Ovary (tissue), 9 donors: Measurements from ENCODE around the gene OPA1. TPM values are rescaled to one million over a fixed set of nuclear protein-coding genes. Genes with fewer than 3 reads are reported as not detected.

Source experiments
- DNase-seq, 5 donors: peaks; one replicate each; pipeline ENCODE4 v3.0.0-alpha.2; 2019 to 2020
- H3K27ac ChIP-seq, 2 donors: fragments of 200-600 bp; one replicate each; pipeline versions ENCODE4 v1.5.1 to v1.8.0; 2019 to 2022
- H3K27me3 ChIP-seq: fragments of 200-600 bp; one replicate; pipeline ENCODE4 v1.8.0; 2022
- H3K36me3 ChIP-seq: fragments of 200-600 bp; sonication (generic); one replicate; pipeline ENCODE4 v1.5.1; 2019
- H3K4me1 ChIP-seq: one replicate; pipeline ENCODE4 v1.8.1; 2013; ENCODE audit warnings: mild to moderate bottlenecking, moderate library complexity; ENCODE audit not compliant: insufficient read depth
- H3K4me3 ChIP-seq: fragments of 200-600 bp; sonication (generic); one replicate; pipeline ENCODE4 v1.5.1; 2017
- H3K9me3 ChIP-seq, 2 donors: fragments of 200-600 bp in 1 of 2; sonication (generic) in 1 of 2; one replicate each; pipeline versions ENCODE4 v1.5.1 to v1.8.1; 2013 to 2019; ENCODE audit warnings: mild to moderate bottlenecking in 1 of 2, moderate library complexity in 1 of 2
- CTCF ChIP-seq, 3 donors: fragments of 450-650 bp in 2 of 3; fragments of 200-600 bp in 1 of 3; IDR thresholded peaks; one replicate each; pipeline versions ENCODE4 v1.5.1 to v1.8.0; 2016 to 2022; ENCODE audit warnings: antibody characterized with exemption in 3 of 3, mild to moderate bottlenecking in 1 of 3
- EP300 ChIP-seq: sonication (generic); formaldehyde crosslinking; IDR thresholded peaks from one replicate; pipeline ENCODE4 v1.6.1; 2017; ENCODE audit warnings: antibody characterized with exemption
- POLR2A ChIP-seq: fragments of 450-650 bp; IDR thresholded peaks from one replicate; pipeline ENCODE4 v1.6.1; 2017; ENCODE audit warnings: antibody characterized with exemption, mild to moderate bottlenecking, moderate library complexity
- WGBS, 3 donors: extraction: QIAGEN DNeasy Blood & Tissue Kit in 1 of 3; methylation state at CpG; one replicate each; pipeline versions ENCODE4 v1.1.5 to v1.1.7; 2013 to 2017; 5-methylcytosine and 5-hydroxymethylcytosine counted together
- intact Hi-C, 4 donors: fragments of 100-400 bp; cut with DNase I; formaldehyde crosslinking; loops; one replicate each; pipeline versions ENCODE4 v1.11.0 to v1.15.1; 2022 to 2023
- polyA plus RNA-seq, 2 donors: library from polyadenylated mRNA; stranded (reverse); fragments of 200-250 nt in 1 of 2; fragments of 350-450 nt in 1 of 2; fragmentation: Illumina TruSeq in 1 of 2; extraction: RNeasy Lipid Tissue Mini Kit (QIAGEN cat#74804) in 1 of 2; gene quantifications; one replicate each; pipeline ENCODE4 v1.2.3, GENCODE V29; 2013 to 2014
- total RNA-seq, 7 donors: library from RNA; depleted of rRNA in 2 of 7; stranded (reverse); fragments of >200 nt in 2 of 7; fragmentation: NEBNext Ultra II Directional in 3 of 7; extraction: Animal tissue kit (Norgen Biotek cat#: 25700) in 3 of 7; gene quantifications; one replicate each; pipeline versions ENCODE4 v1.1.0 to v1.2.4, GENCODE V29; 2016 to 2023
- donor health status: DM: no; HTN: no; CAD: no; lungs with moderate emphysema.
- donor health status: DM: no; HTN: no; CAD: no.
- donor health status: Bipolar disorder and iron deficiency.
- donor health status: DM: yes; HTN: yes; CAD: no.
- donor health status: DM: no; HTN: no; CAD: no.
- donor health status: DM: yes; HTN: yes; CAD: no.

The OPA1 gene
- total and polyA plus RNA-seq, 9 donors = 14.4 to 50.4 (median 33.7) TPM

GRCh38 chr3:193716150-193716549 is 123.1 kb downstream of the OPA1 start:
- DNase-seq = no peak
- H3K4me3 ChIP-seq = no peak overlapping the region
- H3K27ac ChIP-seq = no peak overlapping the region
- TF ChIP-seq POLR2A (no peak), CTCF (IDR thresholded peaks at IDR 0.05) (no peak), EP300 (no peak)
- 83 to 90% (median 86%) methylated on average over 4 of the region's 4 CpGs for WGBS, 3 donors
- intact Hi-C loops = no loop called here
- no peaks in the 10 kb centered on the region for H3K36me3 ChIP-seq
- peaks cover 0 to 3% of the 10 kb centered on the region in 2 donors for H3K9me3 ChIP-seq
- peaks cover 2% of the 10 kb centered on the region for H3K4me1 ChIP-seq
- no peaks in the 10 kb centered on the region for H3K27me3 ChIP-seq

GRCh38 chr3:193719735-193720134 is 126.7 kb downstream of the OPA1 start:
- intact Hi-C loops = no loop called here
- TF ChIP-seq CTCF (IDR thresholded peaks at IDR 0.05) = no peak
- no peak for DNase-seq
- Histone ChIP-seq H3K4me1 (no peaks in the 10 kb centered on the region), H3K9me3 (peaks cover 0 to 3% of the 10 kb centered on the region in 2 donors), H3K27me3 (no peaks in the 10 kb centered on the region), H3K4me3 (no peak overlapping the region), H3K27ac (no peak overlapping the region), H3K36me3 (no peaks in the 10 kb centered on the region)
- 71 to 93% (median 88%) methylated on average over 7 of the region's 7 CpGs for WGBS, 3 donors

- DNase-seq = no peak
- WGBS, 3 donors = 95 to 97% (median 95%) methylated on average over 3 of the region's 3 CpGs
- H3K27ac ChIP-seq = no peak overlapping the region
- H3K9me3 ChIP-seq = peaks cover 0 to under 1% of the 10 kb centered on the region in 2 donors
- H3K27me3 ChIP-seq = no peaks in the 10 kb centered on the region
- intact Hi-C loops = no loop called here
- no peaks in the 10 kb centered on the region for H3K36me3 ChIP-seq
- H3K4me1 ChIP-seq = no peaks in the 10 kb centered on the region
- TF ChIP-seq CTCF (IDR thresholded peaks at IDR 0.05) (no peak), POLR2A (no peak), EP300 (no peak)
- no peak overlapping the region for H3K4me3 ChIP-seq
These were observed 127.2 kb downstream of the OPA1 start for GRCh38 chr3:193720169-193720568.

GRCh38 chr3:193722566-193722965 is 129.6 kb downstream of the OPA1 start:
- no peak for DNase-seq
- Histone ChIP-seq H3K27ac (no peak overlapping the region), H3K27me3 (no peaks in the 10 kb centered on the region), H3K4me1 (no peaks in the 10 kb centered on the region), H3K36me3 (no peaks in the 10 kb centered on the region), H3K4me3 (no peak overlapping the region), H3K9me3 (no peaks in the 10 kb centered on the region)
- intact Hi-C loops = no loop called here
- 75 to 81% (median 79%) methylated on average over 3 of the region's 3 CpGs for WGBS, 3 donors
- TF ChIP-seq EP300 = no peak
- no peak for TF ChIP-seq POLR2A
- TF ChIP-seq CTCF (IDR thresholded peaks at IDR 0.05) = no peak

GRCh38 chr3:193727089-193727488 is 134.1 kb downstream of the OPA1 start:
- H3K9me3 ChIP-seq = no peaks in the 10 kb centered on the region
- H3K36me3 ChIP-seq = no peaks in the 10 kb centered on the region
- H3K4me1 ChIP-seq = no peaks in the 10 kb centered on the region
- no peak for DNase-seq
- intact Hi-C loops = no loop called here
- TF ChIP-seq POLR2A = no peak
- no peak for TF ChIP-seq EP300
- no peak for TF ChIP-seq CTCF (IDR thresholded peaks at IDR 0.05)
- no peaks in the 10 kb centered on the region for H3K27me3 ChIP-seq
- 73 to 77% (median 74%) methylated on average over 6 of the region's 6 CpGs for WGBS, 3 donors
- H3K27ac ChIP-seq = no peak overlapping the region
- no peak overlapping the region for H3K4me3 ChIP-seq
